OCI-LY1 (cell line): ENCODE results near the gene EFEMP2.

ENCODE experiments used
- H2AFZ ChIP-seq: fragments of 200-600 bp; sonication (generic), shearing (Covaris generic); 2 replicates; pipeline ENCODE4 v1.6.0; 2014; ENCODE audit warnings: antibody characterized with exemption, mild to moderate bottlenecking, low read length
- H3F3A ChIP-seq: fragments of 200-600 bp; sonication (generic), shearing (Covaris generic); 2 replicates; pipeline ENCODE4 v1.6.0; 2014; ENCODE audit warnings: mild to moderate bottlenecking, antibody characterized with exemption, low read length, moderate library complexity; ENCODE audit not compliant: insufficient read depth
- H3K27ac ChIP-seq: fragments of 200-600 bp; sonication (generic); 2 replicates; pipeline ENCODE4 v1.5.1; 2014; ENCODE audit warnings: low read length, mixed run types, mild to moderate bottlenecking, low read depth; ENCODE audit not compliant: poor library complexity, severe bottlenecking
- H3K27me3 ChIP-seq: fragments of 200-600 bp; sonication (generic); 2 replicates; pipeline ENCODE4 v1.6.0; 2014; ENCODE audit warnings: antibody characterized with exemption, mild to moderate bottlenecking, low read length, moderate library complexity; ENCODE audit not compliant: insufficient read depth
- H3K36me3 ChIP-seq: fragments of 200-600 bp; sonication (generic); 2 replicates; pipeline ENCODE4 v1.6.1; 2014; ENCODE audit warnings: mild to moderate bottlenecking, antibody characterized with exemption, low read length, moderate library complexity, mixed read lengths; ENCODE audit not compliant: insufficient read depth
- H3K4me1 ChIP-seq: fragments of 200-600 bp; sonication (generic); 2 replicates; pipeline ENCODE4 v1.5.1; 2014; ENCODE audit warnings: mild to moderate bottlenecking, low read length, moderate library complexity; ENCODE audit not compliant: insufficient read depth, severe bottlenecking
- H3K4me2 ChIP-seq: fragments of 200-600 bp; sonication (generic), shearing (Covaris generic); 2 replicates; pipeline ENCODE4 v1.6.1; 2014; ENCODE audit warnings: low read length
- H3K4me3 ChIP-seq: fragments of 200-600 bp; sonication (generic); 2 replicates; pipeline ENCODE4 v1.5.1; 2014; ENCODE audit warnings: low read length, low read depth, mild to moderate bottlenecking, mixed read lengths; ENCODE audit not compliant: poor library complexity, severe bottlenecking
- H3K79me2 ChIP-seq: fragments of 200-600 bp; shearing (Covaris generic); 2 replicates; pipeline ENCODE4 v1.6.1; 2016; ENCODE audit warnings: mixed run types, low read length, mixed read lengths; ENCODE audit not compliant: insufficient read depth
- H3K9ac ChIP-seq: fragments of 200-600 bp; sonication (generic), shearing (Covaris generic); 2 replicates; pipeline ENCODE4 v1.6.1; 2014; ENCODE audit warnings: mild to moderate bottlenecking, low read length, mixed read lengths
- H3K9me2 ChIP-seq: fragments of 200-600 bp; sonication (generic), shearing (Covaris generic); 2 replicates; pipeline ENCODE4 v1.6.1; 2014; ENCODE audit warnings: low read depth, mild to moderate bottlenecking, low read length, mixed read lengths
- H3K9me3 ChIP-seq: fragments of 200-600 bp; shearing (Covaris generic); 2 replicates; pipeline ENCODE4 v1.6.1; 2014; ENCODE audit warnings: low read length, mixed read lengths
- H4K20me1 ChIP-seq: fragments of 200-600 bp; sonication (generic), shearing (Covaris generic); 2 replicates; pipeline ENCODE4 v1.6.0; 2016; ENCODE audit warnings: mild to moderate bottlenecking, low read length; ENCODE audit not compliant: insufficient read depth
- EZH2 ChIP-seq: fragments of 200-600 bp; sonication (generic), shearing (Covaris generic); IDR thresholded peaks from 2 replicates; pipeline ENCODE4 v1.8.0; 2017; ENCODE audit warnings: borderline replicate concordance, mixed run types, mild to moderate bottlenecking, antibody characterized with exemption, low read length, moderate library complexity, mixed read lengths
- TF ChIP-seq, protein P1 (sequence below): fragments of 200-600 bp; sonication (generic), shearing (Covaris generic); IDR thresholded peaks from 2 replicates; pipeline ENCODE4 v1.5.1; 2017; ENCODE audit warnings: mild to moderate bottlenecking, antibody characterized with exemption, low read length, moderate library complexity, mixed read lengths

Gene EFEMP2

GRCh38 chr11:65873318-65874156 is 937 bp upstream of the EFEMP2 start:
- peak overlapping the region; percentile 71 for H3K4me2 ChIP-seq
- no peaks in the 10 kb centered on the region for H3K36me3 ChIP-seq
- H3K79me2 ChIP-seq = no peaks in the 10 kb centered on the region
- peaks cover 10% of the 10 kb centered on the region for H3K4me1 ChIP-seq
- no peak overlapping the region for H3K27ac ChIP-seq
- peaks cover 3% of the 10 kb centered on the region; the same call in 1 of the 2 replicates for H3K27me3 ChIP-seq
- H3K9ac ChIP-seq = peak overlapping the region; percentile 43; the same call in 1 of the 2 replicates
- no peaks in the 10 kb centered on the region for H3K9me3 ChIP-seq
- TF ChIP-seq, protein P1, sequence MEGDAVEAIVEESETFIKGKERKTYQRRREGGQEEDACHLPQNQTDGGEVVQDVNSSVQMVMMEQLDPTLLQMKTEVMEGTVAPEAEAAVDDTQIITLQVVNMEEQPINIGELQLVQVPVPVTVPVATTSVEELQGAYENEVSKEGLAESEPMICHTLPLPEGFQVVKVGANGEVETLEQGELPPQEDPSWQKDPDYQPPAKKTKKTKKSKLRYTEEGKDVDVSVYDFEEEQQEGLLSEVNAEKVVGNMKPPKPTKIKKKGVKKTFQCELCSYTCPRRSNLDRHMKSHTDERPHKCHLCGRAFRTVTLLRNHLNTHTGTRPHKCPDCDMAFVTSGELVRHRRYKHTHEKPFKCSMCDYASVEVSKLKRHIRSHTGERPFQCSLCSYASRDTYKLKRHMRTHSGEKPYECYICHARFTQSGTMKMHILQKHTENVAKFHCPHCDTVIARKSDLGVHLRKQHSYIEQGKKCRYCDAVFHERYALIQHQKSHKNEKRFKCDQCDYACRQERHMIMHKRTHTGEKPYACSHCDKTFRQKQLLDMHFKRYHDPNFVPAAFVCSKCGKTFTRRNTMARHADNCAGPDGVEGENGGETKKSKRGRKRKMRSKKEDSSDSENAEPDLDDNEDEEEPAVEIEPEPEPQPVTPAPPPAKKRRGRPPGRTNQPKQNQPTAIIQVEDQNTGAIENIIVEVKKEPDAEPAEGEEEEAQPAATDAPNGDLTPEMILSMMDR = no peak
- no peak for TF ChIP-seq EZH2
- H3K9me2 ChIP-seq = no peaks in the 10 kb centered on the region
- no peak overlapping the region for H2AFZ ChIP-seq
- no peaks in the 10 kb centered on the region for H3F3A ChIP-seq
- H4K20me1 ChIP-seq = no peaks in the 10 kb centered on the region
- H3K4me3 ChIP-seq = peak overlapping the region; percentile 59

- peaks cover 5% of the 10 kb centered on the region for H3K36me3 ChIP-seq
- H3K79me2 ChIP-seq = no peaks in the 10 kb centered on the region
- no peaks in the 10 kb centered on the region for H3F3A ChIP-seq
- H2AFZ ChIP-seq = no peak overlapping the region
- H4K20me1 ChIP-seq = no peaks in the 10 kb centered on the region
- no peaks in the 10 kb centered on the region for H3K9me3 ChIP-seq
- no peak overlapping the region for H3K4me3 ChIP-seq
- no peak overlapping the region for H3K9ac ChIP-seq
- H3K27ac ChIP-seq = no peak overlapping the region
- peaks cover 3% of the 10 kb centered on the region; the same call in 1 of the 2 replicates for H3K27me3 ChIP-seq
- no peak overlapping the region for H3K4me2 ChIP-seq
- no peaks in the 10 kb centered on the region for H3K9me2 ChIP-seq
- peaks cover 10% of the 10 kb centered on the region for H3K4me1 ChIP-seq
- TF ChIP-seq EZH2 = no peak
These were observed 620 bp downstream of the EFEMP2 start for GRCh38 chr11:65871811-65872548.

DNA sequence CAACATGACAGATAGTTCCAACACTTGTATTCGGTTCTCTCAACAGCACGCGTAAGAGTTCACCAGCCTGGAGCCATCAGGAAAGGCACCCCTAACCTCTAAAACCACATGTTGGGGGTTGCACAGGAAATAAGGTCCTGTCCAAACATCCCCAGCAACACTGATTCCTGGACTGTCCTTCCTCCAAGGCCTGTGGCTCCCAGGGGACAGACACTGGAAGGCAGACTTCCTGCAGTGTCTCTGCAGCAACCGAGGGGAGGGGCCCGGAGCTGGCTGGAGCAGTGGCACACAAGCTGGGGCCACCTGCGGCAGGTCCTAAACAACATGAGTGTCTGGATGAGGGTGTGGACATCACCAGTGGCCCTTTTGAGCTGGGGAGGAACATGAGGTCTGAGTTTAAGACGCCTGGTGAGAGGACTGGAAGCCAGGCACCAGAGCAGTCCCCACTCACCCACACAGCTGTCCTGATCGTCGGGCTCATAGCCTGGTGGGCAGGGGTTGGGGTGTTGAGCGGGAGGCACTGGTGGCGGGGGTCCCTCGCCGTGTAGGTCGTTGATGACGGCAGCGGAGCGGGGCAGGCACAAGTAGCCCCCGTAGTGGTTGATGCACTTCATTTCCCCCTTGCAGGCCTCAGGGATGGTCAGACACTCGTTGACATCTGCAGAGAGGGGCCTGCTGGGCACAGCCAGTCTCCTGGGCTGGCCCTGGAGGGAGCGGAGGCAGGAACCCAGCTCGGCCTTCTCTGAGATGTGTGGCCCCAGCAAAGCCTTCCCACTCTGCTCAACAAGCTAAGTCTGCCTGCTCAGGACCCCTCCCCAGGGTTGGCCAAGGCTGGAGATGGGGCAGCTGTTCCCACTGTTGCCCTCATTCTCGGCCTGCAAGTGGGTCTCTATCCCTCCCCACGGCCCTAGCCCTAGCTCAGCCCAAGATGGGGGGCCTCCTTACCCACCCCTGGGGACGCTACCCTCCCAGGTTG is 1.6 kb downstream of the EFEMP2 start:
- H2AFZ ChIP-seq = no peak overlapping the region
- H3K4me2 ChIP-seq = no peak overlapping the region
- H3K9me3 ChIP-seq = no peaks in the 10 kb centered on the region
- H3K36me3 ChIP-seq = peaks cover 15% of the 10 kb centered on the region
- H3K4me1 ChIP-seq = peaks cover 10% of the 10 kb centered on the region
- TF ChIP-seq, protein P1 = no peak
- TF ChIP-seq EZH2 = no peak
- no peak overlapping the region for H3K27ac ChIP-seq
- H3K79me2 ChIP-seq = no peaks in the 10 kb centered on the region
- H3K27me3 ChIP-seq = peaks cover 3% of the 10 kb centered on the region; the same call in 1 of the 2 replicates
- no peak overlapping the region for H3K9ac ChIP-seq
- H4K20me1 ChIP-seq = no peaks in the 10 kb centered on the region
- no peaks in the 10 kb centered on the region for H3F3A ChIP-seq
- H3K9me2 ChIP-seq = no peaks in the 10 kb centered on the region
- H3K4me3 ChIP-seq = no peak overlapping the region
